ENCODE results near the gene RNF26. TPM values are rescaled to one million over a fixed set of nuclear protein-coding genes. Genes with fewer than 3 reads are reported as not detected.

RNF26 gene
- polyA plus RNA-seq, 1 of the 3 experiments (the other 2 are of a cell fraction) = 31.9 TPM

GRCh38 chr11:119338318-119338890 is 4.1 kb downstream of the RNF26 start (continued):
- TF ChIP-seq, protein P1, sequence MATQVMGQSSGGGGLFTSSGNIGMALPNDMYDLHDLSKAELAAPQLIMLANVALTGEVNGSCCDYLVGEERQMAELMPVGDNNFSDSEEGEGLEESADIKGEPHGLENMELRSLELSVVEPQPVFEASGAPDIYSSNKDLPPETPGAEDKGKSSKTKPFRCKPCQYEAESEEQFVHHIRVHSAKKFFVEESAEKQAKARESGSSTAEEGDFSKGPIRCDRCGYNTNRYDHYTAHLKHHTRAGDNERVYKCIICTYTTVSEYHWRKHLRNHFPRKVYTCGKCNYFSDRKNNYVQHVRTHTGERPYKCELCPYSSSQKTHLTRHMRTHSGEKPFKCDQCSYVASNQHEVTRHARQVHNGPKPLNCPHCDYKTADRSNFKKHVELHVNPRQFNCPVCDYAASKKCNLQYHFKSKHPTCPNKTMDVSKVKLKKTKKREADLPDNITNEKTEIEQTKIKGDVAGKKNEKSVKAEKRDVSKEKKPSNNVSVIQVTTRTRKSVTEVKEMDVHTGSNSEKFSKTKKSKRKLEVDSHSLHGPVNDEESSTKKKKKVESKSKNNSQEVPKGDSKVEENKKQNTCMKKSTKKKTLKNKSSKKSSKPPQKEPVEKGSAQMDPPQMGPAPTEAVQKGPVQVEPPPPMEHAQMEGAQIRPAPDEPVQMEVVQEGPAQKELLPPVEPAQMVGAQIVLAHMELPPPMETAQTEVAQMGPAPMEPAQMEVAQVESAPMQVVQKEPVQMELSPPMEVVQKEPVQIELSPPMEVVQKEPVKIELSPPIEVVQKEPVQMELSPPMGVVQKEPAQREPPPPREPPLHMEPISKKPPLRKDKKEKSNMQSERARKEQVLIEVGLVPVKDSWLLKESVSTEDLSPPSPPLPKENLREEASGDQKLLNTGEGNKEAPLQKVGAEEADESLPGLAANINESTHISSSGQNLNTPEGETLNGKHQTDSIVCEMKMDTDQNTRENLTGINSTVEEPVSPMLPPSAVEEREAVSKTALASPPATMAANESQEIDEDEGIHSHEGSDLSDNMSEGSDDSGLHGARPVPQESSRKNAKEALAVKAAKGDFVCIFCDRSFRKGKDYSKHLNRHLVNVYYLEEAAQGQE (IDR thresholded peaks at IDR 0.05; ENCODE audit: low read depth, low read length) = no peak
- TF ChIP-seq EZH2phosphoT487 (IDR thresholded peaks at IDR 0.05; ENCODE audit: borderline replicate concordance, low read depth) (no peak), FOXJ3 (CRISPR knock-in tag; IDR thresholded peaks at IDR 0.05) (no peak), POLR2AphosphoS5 (IDR thresholded peaks at IDR 0.05; ENCODE audit: low read depth, low read length) (no peak), GATA2 (CRISPR knock-in tag; IDR thresholded peaks at IDR 0.05) (0 out of 2 replicates have a peak, but pooled peaks have one; percentile 19)

DNA sequence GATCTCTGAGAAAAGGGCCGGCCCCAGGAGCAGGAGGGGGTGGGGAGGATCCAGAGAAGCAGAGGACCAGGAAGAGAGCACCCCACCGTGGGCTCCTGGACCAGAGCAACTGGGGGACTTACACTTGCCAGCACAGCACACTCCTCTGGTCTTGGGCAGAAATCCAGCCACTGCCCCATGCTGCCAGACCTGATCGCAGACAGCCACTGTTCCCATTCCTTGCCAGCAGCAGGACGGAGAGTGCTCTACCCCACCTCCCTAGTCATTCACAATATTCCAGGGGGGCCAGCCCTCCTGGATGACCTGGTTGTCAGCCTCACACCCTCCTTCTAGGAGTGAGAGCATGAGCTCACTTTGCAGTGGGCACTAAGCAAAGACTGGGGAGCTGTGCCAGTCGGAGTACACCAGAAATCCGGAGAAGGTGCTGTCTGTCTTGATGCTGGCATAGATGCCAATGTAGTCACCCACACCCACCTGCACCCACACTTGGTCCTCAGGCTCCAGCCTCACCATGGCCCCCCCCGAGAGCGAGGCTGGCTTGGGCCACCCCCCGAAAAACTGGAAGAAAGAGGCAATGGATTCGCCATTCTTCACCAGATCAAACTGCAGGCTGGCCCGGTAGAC is 4.8 kb downstream of the RNF26 start:
- Histone ChIP-seq H3K27me3 (ENCODE audit: insufficient read depth) (no peaks in the 10 kb centered on the region), H3K9ac (no peak overlapping the region), H3K9me2 (no peaks in the 10 kb centered on the region), H3K27ac (ENCODE audit: low read depth in 2 of 2, low read length in 1 of 2) (no peak overlapping the region), H3K4me1 (ENCODE audit: control insufficient read depth in 1 of 2, insufficient read depth in 2 of 2, low read depth in 1 of 2, low read length in 1 of 2) (peaks cover 16 to 41% of the 10 kb centered on the region in 2 experiments; a peak in 3 of 4 replicates), H2AFZ (ENCODE audit: low read depth) (no peak overlapping the region), H3K36me3 (replicated peaks in 1 of 2; ENCODE audit: control insufficient read depth in 1 of 2, insufficient read depth in 2 of 2, low read length in 1 of 2) (peaks cover 0 to 12% of the 10 kb centered on the region in 2 experiments), H3K9me3 (no peaks in the 10 kb centered on the region), H3K4me3 (ENCODE audit: low read depth in 2 of 2, low read length in 1 of 2) (no peak overlapping the region), H3F3A (replicated peaks; ENCODE audit: insufficient read depth) (peaks cover 6% of the 10 kb centered on the region), H3K79me2 (ENCODE audit: insufficient read depth) (peaks cover 31% of the 10 kb centered on the region), H3K4me2 (no peak overlapping the region), H4K20me1 (ENCODE audit: insufficient read depth) (no peaks in the 10 kb centered on the region)
- POLR2A ChIA-PET = interaction anchor here (0.6 to 2.5 kb wide), 5 partner anchors 35 to 237 kb away, joined by 3 to 7 read pairs (median 5); partner anchors contain the start of genes CBL and DPAGT1
- no peak for DNase-seq
- 91% methylated on average over 10 of the region's 11 CpGs for WGBS (ENCODE audit: low lambda C conversion rate)
- CTCF ChIA-PET = interaction anchor here (0.5 to 8.6 kb wide), 68 partner anchors 8 to 512 kb away, joined by 3 to 191 read pairs (median 5); partner anchors contain the start of genes C2CD2L, CBL, HMBS and HYOU1
- TF ChIP-seq TEAD4 (IDR thresholded peaks at IDR 0.05; ENCODE audit: borderline replicate concordance, insufficient read depth) = no peak
- no peak for TF ChIP-seq RAD21 (IDR thresholded peaks at IDR 0.05; ENCODE audit: low read length)
- no peak for TF ChIP-seq TCF12 (IDR thresholded peaks at IDR 0.05)
- TF ChIP-seq RCOR1 (IDR thresholded peaks at IDR 0.05; ENCODE audit: low read length) = no peak
- TF ChIP-seq, protein P1 (IDR thresholded peaks at IDR 0.05; ENCODE audit: low read depth, low read length) = no peak
- TF ChIP-seq USF2 (IDR thresholded peaks at IDR 0.05; ENCODE audit: borderline replicate concordance, low read depth, low read length) = no peak
- no peak for TF ChIP-seq FOSL2 (IDR thresholded peaks at IDR 0.05; ENCODE audit: borderline replicate concordance, low read depth)
- no peak for TF ChIP-seq ELF1 (IDR thresholded peaks at IDR 0.05)
- no peak for TF ChIP-seq FOXJ3 (CRISPR knock-in tag; IDR thresholded peaks at IDR 0.05)
- TF ChIP-seq, protein P2, sequence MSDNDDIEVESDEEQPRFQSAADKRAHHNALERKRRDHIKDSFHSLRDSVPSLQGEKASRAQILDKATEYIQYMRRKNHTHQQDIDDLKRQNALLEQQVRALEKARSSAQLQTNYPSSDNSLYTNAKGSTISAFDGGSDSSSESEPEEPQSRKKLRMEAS (IDR thresholded peaks at IDR 0.05; ENCODE audit: low read depth) = no peak
- no peak for TF ChIP-seq MEF2A (IDR thresholded peaks at IDR 0.05; ENCODE audit: borderline replicate concordance, low read depth)
- TF ChIP-seq NFIC (IDR thresholded peaks at IDR 0.05; ENCODE audit: borderline replicate concordance) = no peak
- no peak for TF ChIP-seq CTCF (IDR thresholded peaks at IDR 0.05)
- TF ChIP-seq, protein P3, sequence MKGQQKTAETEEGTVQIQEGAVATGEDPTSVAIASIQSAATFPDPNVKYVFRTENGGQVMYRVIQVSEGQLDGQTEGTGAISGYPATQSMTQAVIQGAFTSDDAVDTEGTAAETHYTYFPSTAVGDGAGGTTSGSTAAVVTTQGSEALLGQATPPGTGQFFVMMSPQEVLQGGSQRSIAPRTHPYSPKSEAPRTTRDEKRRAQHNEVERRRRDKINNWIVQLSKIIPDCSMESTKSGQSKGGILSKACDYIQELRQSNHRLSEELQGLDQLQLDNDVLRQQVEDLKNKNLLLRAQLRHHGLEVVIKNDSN (IDR thresholded peaks at IDR 0.05; ENCODE audit: borderline replicate concordance, low read depth) = no peak
- TF ChIP-seq GATA2 (CRISPR knock-in tag; IDR thresholded peaks at IDR 0.05) = no peak
- TF ChIP-seq JUND (IDR thresholded peaks at IDR 0.05) = no peak
